HepG2 (cell line): Measurements from ENCODE around the gene PSMC3IP. TPM values are rescaled to one million over a fixed set of nuclear protein-coding genes. Genes with fewer than 3 reads are reported as not detected.

Source experiments
- CENPT ChIP-seq: sonication (generic); formaldehyde crosslinking; IDR thresholded peaks from 2 replicates; pipeline ENCODE4 v1.8.0; 2022; ENCODE audit warnings: low read depth, mild to moderate bottlenecking, moderate library complexity, missing genetic modification reagents
- CREB1 ChIP-seq, 2 experiments: fragments of 450-650 bp in 1 of 2; IDR thresholded peaks; 2 replicates each; pipeline ENCODE4 v1.6.1; 2016 to 2017; ENCODE audit warnings: control low read depth in 1 of 2, mild to moderate bottlenecking in 1 of 2, missing compliant biosample characterization in 1 of 2, missing genetic modification characterization in 1 of 2
- DPF2 ChIP-seq: sonication (generic); formaldehyde crosslinking; IDR thresholded peaks from 2 replicates; pipeline ENCODE4 v1.4.0; 2020; ENCODE audit warnings: mild to moderate bottlenecking, low read depth, missing genetic modification reagents, borderline replicate concordance
- E2F2 ChIP-seq: sonication (generic); formaldehyde crosslinking; IDR thresholded peaks from 2 replicates; pipeline ENCODE4 v1.4.0; 2020; ENCODE audit warnings: missing genetic modification reagents, borderline replicate concordance
- ETV6 ChIP-seq: sonication (generic); formaldehyde crosslinking; conservative IDR thresholded peaks from 2 replicates; pipeline ENCODE4 v1.4.0; 2020; ENCODE audit warnings: missing genetic modification reagents
- FLYWCH1 ChIP-seq: sonication (generic); formaldehyde crosslinking; IDR thresholded peaks from 2 replicates; pipeline ENCODE4 v1.8.1; 2023; ENCODE audit warnings: mild to moderate bottlenecking, missing genetic modification reagents
- FOXP1 ChIP-seq, 2 experiments: fragments of 450-650 bp in 1 of 2; IDR thresholded peaks; 2 replicates each; pipeline ENCODE4 v1.6.1; 2017 to 2018; ENCODE audit warnings: antibody characterized with exemption in 1 of 2
- GABPB1 ChIP-seq: IDR thresholded peaks from 2 replicates; pipeline ENCODE4 v1.6.1; 2016; ENCODE audit warnings: mild to moderate bottlenecking, missing genetic modification reagents, moderate library complexity, missing compliant biosample characterization
- JUNB ChIP-seq: sonication (generic); formaldehyde crosslinking; IDR thresholded peaks from 2 replicates; pipeline ENCODE4 v1.8.0; 2022; ENCODE audit warnings: missing genetic modification reagents, mild to moderate bottlenecking, borderline replicate concordance
- MIER2 ChIP-seq: IDR thresholded peaks from 2 replicates; pipeline ENCODE4 v1.6.1; 2016; ENCODE audit warnings: missing biosample characterization, missing genetic modification reagents
- MLX ChIP-seq: IDR thresholded peaks from 2 replicates; pipeline ENCODE4 v1.6.1; 2016
- NONO ChIP-seq, 2 experiments: fragments of 450-650 bp in 1 of 2; sonication (generic) in 1 of 2; formaldehyde crosslinking in 1 of 2; IDR thresholded peaks in 1 of 2; conservative IDR thresholded peaks in 1 of 2; 2 replicates each; pipeline versions ENCODE4 v1.6.1 to v1.8.0; 2017 to 2022; ENCODE audit warnings: mild to moderate bottlenecking in 1 of 2, missing genetic modification reagents in 1 of 2, moderate library complexity in 1 of 2
- NR2C2 ChIP-seq: sonication (generic); formaldehyde crosslinking; IDR thresholded peaks from 2 replicates; pipeline ENCODE4 v1.4.0; 2020; ENCODE audit warnings: missing genetic modification reagents, mild to moderate bottlenecking, moderate library complexity, borderline replicate concordance
- POLR2AphosphoS2 ChIP-seq: IDR thresholded peaks from 2 replicates; pipeline ENCODE4 v1.6.1; 2011; ENCODE audit warnings: low read depth, low read length, improper control_type of control experiment
- RBFOX2 ChIP-seq: fragments of 200-400 bp; formaldehyde crosslinking; IDR thresholded peaks from 2 replicates; pipeline ENCODE4 v1.6.1; 2017; ENCODE audit warnings: low read depth, mild to moderate bottlenecking, low read length
- RFXANK ChIP-seq: IDR thresholded peaks from 2 replicates; pipeline ENCODE4 v1.6.1; 2016
- SIN3A ChIP-seq: IDR thresholded peaks from 2 replicates; pipeline ENCODE4 v1.6.1; 2011; ENCODE audit warnings: low read depth, mild to moderate bottlenecking, control low read depth, low read length, borderline replicate concordance
- TEF ChIP-seq: sonication (generic); formaldehyde crosslinking; IDR thresholded peaks from 2 replicates; pipeline ENCODE4 v1.5.0; 2020; ENCODE audit warnings: missing genetic modification reagents
- ZBTB2 ChIP-seq: sonication (generic); formaldehyde crosslinking; IDR thresholded peaks from 2 replicates; pipeline ENCODE4 v1.8.0; 2022; ENCODE audit warnings: low read depth, missing genetic modification reagents
- ZBTB37 ChIP-seq: sonication (generic); formaldehyde crosslinking; IDR thresholded peaks from 2 replicates; pipeline ENCODE4 v1.4.0; 2020; ENCODE audit warnings: mild to moderate bottlenecking, missing genetic modification reagents
- ZMYM3 ChIP-seq: sonication (generic); formaldehyde crosslinking; IDR thresholded peaks from 2 replicates; pipeline ENCODE4 v1.5.1; 2020; ENCODE audit warnings: mild to moderate bottlenecking, missing genetic modification reagents
- ZNF143 ChIP-seq: sonication (generic); formaldehyde crosslinking; IDR thresholded peaks from 2 replicates; pipeline ENCODE4 v1.4.0; 2020; ENCODE audit warnings: missing genetic modification reagents
- ZNF274 ChIP-seq: sonication (generic); formaldehyde crosslinking; IDR thresholded peaks from 2 replicates; pipeline ENCODE4 v1.5.1; 2020; ENCODE audit warnings: mild to moderate bottlenecking, missing genetic modification reagents
- ZNF639 ChIP-seq: conservative IDR thresholded peaks from 2 replicates; pipeline ENCODE4 v1.6.1; 2018; ENCODE audit warnings: missing genetic modification reagents
- polyA plus RNA-seq, 8 experiments: library from polyadenylated mRNA; depleted of rRNA in 3 of 8; stranded (reverse) in 7 of 8; unstranded in 1 of 8; fragments of >200 nt; fragmentation: Illumina TruSeq in 4 of 8; extraction: Trizol in 4 of 8; gene quantifications; 2 replicates each; pipeline versions ENCODE4 v1.2.1 to v1.2.3, GENCODE V29; 2011 to 2016; ENCODE audit warnings: low read depth in 4 of 8, missing spikeins in 1 of 8, mixed read lengths in 1 of 8; ENCODE audit not compliant: insufficient read depth in 1 of 8
- total RNA-seq, 5 experiments: library from RNA; depleted of rRNA; stranded (reverse); fragments of >200 nt; fragmentation: Illumina TruSeq; extraction: Trizol; gene quantifications; 2 replicates each; pipeline ENCODE4 v1.2.3, GENCODE V29; 2016; ENCODE audit warnings: low read depth in 1 of 5

PSMC3IP gene
- total and polyA plus RNA-seq, 2 of the 13 experiments (the other 11 are each of a cell fraction or from before 2014, with no cell fraction given), result 6.5 to 22.4 TPM

- TF ChIP-seq NONO (IDR thresholded peaks at IDR 0.05) (no peak), NONO (CRISPR knock-in tag; conservative IDR thresholded peaks at IDR 0.05) (no peak; the same call in 1 of the 2 replicates), CREB1 (IDR thresholded peaks at IDR 0.05) (no peak), CREB1 (CRISPR knock-in tag; IDR thresholded peaks at IDR 0.05) (no peak), TEF (peak; percentile 88), GABPB1 (CRISPR knock-in tag) (peak; percentile 61), MLX (CRISPR knock-in tag) (peak; percentile 84), FLYWCH1 (CRISPR knock-in tag) (no peak), DPF2 (CRISPR knock-in tag) (0 out of 2 replicates have a peak, but pooled peaks have one; percentile 1), ETV6 (CRISPR knock-in tag) (0 out of 2 replicates have a peak, but pooled peaks have one; percentile 34), FOXP1 (IDR thresholded peaks at IDR 0.05) (no peak), FOXP1 (CRISPR knock-in tag; IDR thresholded peaks at IDR 0.05) (no peak), CENPT (CRISPR knock-in tag) (no peak), SIN3A (peak; percentile 86), ZNF274 (CRISPR knock-in tag) (peak; percentile 80; the same call in 1 of the 2 replicates), JUNB (CRISPR knock-in tag) (no peak), ZBTB2 (CRISPR knock-in tag) (0 out of 2 replicates have a peak, but pooled peaks have one; percentile 61), POLR2AphosphoS2 (no peak), E2F2 (CRISPR knock-in tag) (peak; percentile 75; the same call in 1 of the 2 replicates), ZNF143 (CRISPR knock-in tag) (no peak), RBFOX2 (peak; percentile 97), ZNF639 (CRISPR knock-in tag) (0 out of 2 replicates have a peak, but pooled peaks have one; percentile 32), ZBTB37 (no peak), ZMYM3 (CRISPR knock-in tag) (no peak), NR2C2 (CRISPR knock-in tag) (0 out of 2 replicates have a peak, but pooled peaks have one; percentile 2), MIER2 (CRISPR knock-in tag) (peak; percentile 63; the same call in 1 of the 2 replicates), RFXANK (CRISPR knock-in tag) (no peak)
Observed at GRCh38 chr17:42536048-42536371, 41.5 kb downstream of the PSMC3IP start, which contains the start of gene NAGLU (continued).
